Measurements from ENCODE around the gene TMEM184B. TPM values are rescaled to one million over a fixed set of nuclear protein-coding genes. Genes with fewer than 3 reads are reported as not detected.
"Not testable (repeated sequence)": the region's sequence is repeated elsewhere in the genome, so short reads cannot be mapped to it uniquely, and the experiment has no call there.

Gene TMEM184B
- total and polyA plus RNA-seq, 2 of the 8 experiments (the other 6 are each of a cell fraction or from before 2014, with no cell fraction given), result 41.6 to 81.0 TPM

- H2BK15ac ChIP-seq (ENCODE audit: low read length); H2BK20ac ChIP-seq (ENCODE audit: low read length); H4K8ac ChIP-seq (ENCODE audit: extremely low read depth, insufficient read depth, low read length); H3K23ac ChIP-seq (ENCODE audit: insufficient read length); H3K79me1 ChIP-seq (ENCODE audit: low read depth, low read length); H3K56ac ChIP-seq (replicated peaks; ENCODE audit: insufficient read length, low read depth, low read length); H3K9ac ChIP-seq (replicated peaks in 1 of 4; ENCODE audit: extremely low read depth in 1 of 4, low read depth in 3 of 4, low read length in 3 of 4); H3K18ac ChIP-seq (ENCODE audit: extremely low read depth, low read length); FAIRE-seq; H4K5ac ChIP-seq (ENCODE audit: insufficient read length, low read depth, low read length); H3K9me3 ChIP-seq (ENCODE audit: insufficient read depth in 2 of 2, low read depth in 1 of 2, low read length in 1 of 2); H3K79me2 ChIP-seq (ENCODE audit: control insufficient read depth in 1 of 2, insufficient read depth in 2 of 2, low read length in 2 of 2); H3K4me2 ChIP-seq (ENCODE audit: insufficient read depth in 1 of 2, low read depth in 2 of 2, low read length in 2 of 2); H3K14ac ChIP-seq (ENCODE audit: insufficient read length); H4K91ac ChIP-seq (replicated peaks; ENCODE audit: insufficient read length, low read length); H3K23me2 ChIP-seq (ENCODE audit: low read depth, low read length); H3K27me3 ChIP-seq (replicated peaks in 1 of 4; ENCODE audit: control insufficient read depth in 3 of 4, extremely low read depth in 1 of 4, insufficient read depth in 3 of 4, low read length in 3 of 4); H3K4ac ChIP-seq (replicated peaks; ENCODE audit: insufficient read length, low read depth, low read length); H3K4me1 ChIP-seq (replicated peaks in 1 of 4; ENCODE audit: control insufficient read depth in 3 of 4, insufficient read depth in 4 of 4, low read length in 3 of 4); H3K27ac ChIP-seq (ENCODE audit: low read depth, low read length); H2BK12ac ChIP-seq (ENCODE audit: low read depth, low read length); H2AK5ac ChIP-seq (ENCODE audit: low read depth, low read length); POLR2A ChIA-PET (ENCODE audit: partially characterized antibody); H2BK120ac ChIP-seq (replicated peaks; ENCODE audit: low read depth, low read length); H2BK5ac ChIP-seq (ENCODE audit: low read depth, low read length); DNase-seq (ENCODE audit: low read depth in 1 of 2, low spot score in 2 of 2); H3K4me3 ChIP-seq (ENCODE audit: extremely low read depth in 1 of 4, insufficient read depth in 2 of 4, low read depth in 3 of 4, low read length in 4 of 4); H2AFZ ChIP-seq (ENCODE audit: low read length); H4K20me1 ChIP-seq (replicated peaks in 1 of 2; ENCODE audit: control insufficient read depth in 1 of 2, insufficient read depth in 2 of 2, low read length in 2 of 2): not testable (repeated sequence)
- CTCF ChIA-PET (ENCODE audit: partially characterized antibody), result interaction anchor here (0.7 to 1.8 kb wide), 4 partner anchors 11 to 90 kb away, joined by 3 to 6 read pairs (median 4); no protein-coding TSS in a partner anchor
- peaks cover 0 to 37% (median 22%) of the 10 kb centered on the region in 4 experiments; a peak in 7 of 8 replicates for H3K36me3 ChIP-seq (ENCODE audit: control insufficient read depth in 2 of 4, insufficient read depth in 4 of 4, low read length in 3 of 4)
- 92% methylated on average over 3 of the region's 10 CpGs; no CpG with 5 or more reads in 1 of the 2 experiments for WGBS, 2 experiments (ENCODE audit: extremely low coverage in 1 of 2, insufficient coverage in 1 of 2, insufficient read length in 1 of 2, insufficient replicate concordance in 2 of 2, low coverage in 1 of 2, low lambda C conversion rate in 2 of 2, missing lambda C conversion rate in 1 of 2)
Observed at GRCh38 chr22:38233856-38234255, 39.0 kb downstream of the TMEM184B start.
